HG03469 (cell line): ENCODE data around the gene ATP7B.

Experiments used
- ATAC-seq: cut with Tn5 transposase; IDR thresholded peaks from one replicate; pipeline ENCODE4 v1.9.1; 2021; ENCODE audit warnings: mild to moderate bottlenecking, moderate library complexity, moderate number of reproducible peaks; ENCODE audit not compliant: unreplicated experiment

Gene ATP7B

GRCh38 chr13:51902776-51903175 is 108.5 kb downstream of the ATP7B start:
- ATAC-seq: no peak

GRCh38 chr13:51900471-51900870 is 110.8 kb downstream of the ATP7B start:
- ATAC-seq: no peak

- no peak for ATAC-seq
Measured at GRCh38 chr13:51895906-51896888, 115.1 kb downstream of the ATP7B start.

GRCh38 chr13:51894239-51894638 is 117.0 kb downstream of the ATP7B start:
- ATAC-seq: no peak

- no peak for ATAC-seq
Measured at GRCh38 chr13:51892657-51893056, 118.6 kb downstream of the ATP7B start.

- no peak for ATAC-seq
Measured at GRCh38 chr13:51887468-51887867, 123.8 kb downstream of the ATP7B start.

GRCh38 chr13:51885651-51886050 is 125.6 kb downstream of the ATP7B start:
- ATAC-seq: no peak

GRCh38 chr13:51883226-51883600 is 128.0 kb downstream of the ATP7B start:
- no peak for ATAC-seq
